ENCODE results near the gene HIC1.

HIC1 gene

DNA sequence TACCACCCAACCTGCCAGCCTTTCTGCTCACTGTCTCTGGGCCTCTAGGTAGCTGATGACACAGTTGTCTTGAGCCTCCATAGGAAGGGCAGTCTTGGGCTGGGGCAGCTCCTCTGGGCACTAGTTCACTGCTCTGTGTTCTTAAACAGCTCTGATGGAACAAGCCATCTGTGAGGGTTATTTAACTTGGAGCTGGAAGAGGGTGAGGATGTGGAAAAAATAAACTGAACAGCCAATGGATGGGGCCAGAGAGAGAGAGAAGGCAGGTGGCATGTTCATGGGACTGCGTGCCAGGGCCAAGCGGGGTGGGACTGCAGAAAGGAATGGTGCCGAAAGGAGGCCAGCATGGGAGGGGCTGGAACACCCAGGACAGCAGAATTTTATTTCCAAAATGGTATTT, 52.6 kb downstream of the HIC1 start:
- DNase-seq, result no peak

DNA sequence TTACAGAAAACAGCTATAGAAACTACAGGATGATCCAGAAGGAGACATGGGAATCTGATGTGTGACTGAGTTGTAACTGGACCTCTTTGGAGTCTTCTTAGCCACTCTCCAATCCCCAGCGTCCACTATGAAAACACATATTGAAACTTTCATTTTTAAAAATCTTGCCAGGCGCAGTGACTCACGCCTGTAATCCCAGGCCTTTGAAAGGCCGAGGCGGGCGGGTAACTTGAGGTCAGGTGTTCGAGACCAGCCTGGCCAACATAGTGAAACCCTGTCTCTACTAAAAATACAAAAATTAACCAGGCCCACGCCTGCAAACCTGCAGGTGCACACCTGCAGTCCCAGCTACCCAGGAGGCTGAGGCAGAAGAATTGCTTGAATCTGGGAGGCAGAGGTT, 53.3 kb downstream of the HIC1 start:
- DNase-seq, result no peak

DNA sequence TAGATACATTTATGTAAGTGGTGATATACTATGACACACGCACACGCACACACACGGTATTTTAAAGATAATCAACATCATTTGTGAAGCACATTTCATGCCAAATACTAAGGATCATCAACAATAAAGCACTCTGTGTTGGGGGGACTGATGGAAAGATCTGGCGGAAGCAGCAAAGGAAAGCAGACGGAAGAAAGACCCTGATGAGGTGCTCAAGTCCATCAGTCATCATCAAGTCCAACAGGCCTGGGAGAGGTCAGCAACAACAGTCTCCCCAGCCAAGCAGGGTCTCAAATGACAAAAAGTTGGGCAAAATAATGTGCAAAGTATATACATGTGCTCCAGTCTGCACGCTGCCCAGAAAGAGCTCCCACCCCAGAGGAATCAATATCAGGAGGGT, 55.5 kb downstream of the HIC1 start:
- no peak for DNase-seq

DNA sequence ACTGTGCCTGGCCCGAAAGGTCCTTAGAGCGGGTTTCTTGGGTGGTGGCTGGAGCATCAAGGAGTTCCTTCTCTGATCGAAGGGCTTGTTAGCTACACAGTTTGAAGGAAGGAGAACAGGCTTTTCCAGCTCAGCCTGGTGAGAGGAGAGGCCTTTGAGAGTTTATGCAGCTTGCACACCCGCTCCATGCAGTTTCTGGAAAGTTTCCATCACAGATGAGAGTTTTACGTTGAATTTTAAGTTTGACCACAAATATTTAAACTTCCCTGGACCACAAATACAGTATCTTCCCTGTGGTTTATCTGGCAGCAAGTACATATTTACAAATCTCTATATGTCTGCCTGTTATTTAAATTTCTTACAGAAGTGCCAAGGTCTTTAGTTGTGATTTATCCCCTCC, 56.8 kb downstream of the HIC1 start:
- no peak for DNase-seq

Data from CD4-positive, alpha-beta T cell treated with Interleukin-12 subunit alpha and Interleukin-12 subunit beta, for 1 hour (primary cell).